ENCODE results near the gene ANKRD13D.
"Not testable (repeated sequence)": the region's sequence is repeated elsewhere in the genome, so short reads cannot be mapped to it uniquely, and the experiment has no call there.

ANKRD13D gene

DNA sequence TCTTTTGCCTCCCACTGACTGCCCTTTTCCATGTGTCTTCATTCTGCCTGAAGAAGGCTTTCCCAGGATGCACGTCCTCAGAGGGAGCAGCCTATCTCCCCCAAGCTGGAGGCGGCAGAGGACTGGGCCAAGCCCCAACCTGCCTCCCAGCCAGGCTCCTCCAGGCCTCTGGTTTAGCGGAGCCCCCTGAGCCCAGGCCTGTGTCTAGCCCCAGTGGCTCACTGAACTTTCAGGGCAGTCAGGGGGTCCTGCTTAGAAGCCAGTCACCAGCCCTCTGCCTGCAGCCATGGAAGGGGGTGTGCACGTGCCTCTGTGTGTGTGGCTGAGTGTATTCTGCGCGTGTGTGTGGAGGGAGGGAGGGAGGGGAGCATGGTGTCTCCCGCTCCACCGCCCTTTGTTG is 33.2 kb upstream of the ANKRD13D start:
- TF ChIP-seq ZFX (IDR thresholded peaks at IDR 0.05) = no peak
- TF ChIP-seq, protein P1, sequence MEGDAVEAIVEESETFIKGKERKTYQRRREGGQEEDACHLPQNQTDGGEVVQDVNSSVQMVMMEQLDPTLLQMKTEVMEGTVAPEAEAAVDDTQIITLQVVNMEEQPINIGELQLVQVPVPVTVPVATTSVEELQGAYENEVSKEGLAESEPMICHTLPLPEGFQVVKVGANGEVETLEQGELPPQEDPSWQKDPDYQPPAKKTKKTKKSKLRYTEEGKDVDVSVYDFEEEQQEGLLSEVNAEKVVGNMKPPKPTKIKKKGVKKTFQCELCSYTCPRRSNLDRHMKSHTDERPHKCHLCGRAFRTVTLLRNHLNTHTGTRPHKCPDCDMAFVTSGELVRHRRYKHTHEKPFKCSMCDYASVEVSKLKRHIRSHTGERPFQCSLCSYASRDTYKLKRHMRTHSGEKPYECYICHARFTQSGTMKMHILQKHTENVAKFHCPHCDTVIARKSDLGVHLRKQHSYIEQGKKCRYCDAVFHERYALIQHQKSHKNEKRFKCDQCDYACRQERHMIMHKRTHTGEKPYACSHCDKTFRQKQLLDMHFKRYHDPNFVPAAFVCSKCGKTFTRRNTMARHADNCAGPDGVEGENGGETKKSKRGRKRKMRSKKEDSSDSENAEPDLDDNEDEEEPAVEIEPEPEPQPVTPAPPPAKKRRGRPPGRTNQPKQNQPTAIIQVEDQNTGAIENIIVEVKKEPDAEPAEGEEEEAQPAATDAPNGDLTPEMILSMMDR (conservative IDR thresholded peaks at IDR 0.05) = no peak

DNA sequence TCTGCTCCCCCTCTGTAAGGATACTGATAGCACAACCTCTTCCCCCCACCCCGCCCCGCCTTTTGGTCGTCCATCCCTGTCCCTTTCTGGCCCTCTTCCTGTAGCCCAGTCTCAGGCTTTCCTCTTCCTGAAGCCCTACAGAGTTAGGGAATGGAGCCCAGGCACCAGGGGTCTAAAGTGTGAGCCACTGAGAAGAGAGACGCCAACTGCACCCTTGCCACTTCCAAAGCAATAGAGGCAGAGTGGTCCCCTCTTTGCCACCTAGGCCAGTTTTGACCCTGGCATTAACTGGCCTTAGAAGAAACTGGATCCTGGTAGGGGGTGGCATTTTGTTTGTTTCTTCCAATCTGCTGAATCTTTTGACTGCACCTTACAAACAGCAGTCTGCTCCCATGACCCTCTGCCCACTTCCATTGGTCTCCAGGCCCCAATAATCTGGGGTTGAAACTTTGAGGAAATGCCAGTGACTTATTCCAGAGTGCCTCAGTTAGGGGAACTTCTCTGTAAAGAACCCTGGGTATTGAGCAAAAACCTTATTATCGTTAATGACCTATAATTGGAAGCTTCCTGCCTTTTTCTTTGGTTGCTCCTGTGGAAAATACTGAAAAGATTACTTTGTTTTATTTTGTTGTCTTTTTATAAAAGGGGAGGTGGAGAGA is 32.5 kb upstream of the ANKRD13D start:
- TF ChIP-seq, protein P1 (conservative IDR thresholded peaks at IDR 0.05) = no peak
- TF ChIP-seq ZFX (IDR thresholded peaks at IDR 0.05) = no peak
- H3K27ac ChIP-seq = no peak overlapping the region

More for the DNA sequence above, 33.2 kb upstream of the ANKRD13D start:
- H3K27ac ChIP-seq = no peak overlapping the region

DNA sequence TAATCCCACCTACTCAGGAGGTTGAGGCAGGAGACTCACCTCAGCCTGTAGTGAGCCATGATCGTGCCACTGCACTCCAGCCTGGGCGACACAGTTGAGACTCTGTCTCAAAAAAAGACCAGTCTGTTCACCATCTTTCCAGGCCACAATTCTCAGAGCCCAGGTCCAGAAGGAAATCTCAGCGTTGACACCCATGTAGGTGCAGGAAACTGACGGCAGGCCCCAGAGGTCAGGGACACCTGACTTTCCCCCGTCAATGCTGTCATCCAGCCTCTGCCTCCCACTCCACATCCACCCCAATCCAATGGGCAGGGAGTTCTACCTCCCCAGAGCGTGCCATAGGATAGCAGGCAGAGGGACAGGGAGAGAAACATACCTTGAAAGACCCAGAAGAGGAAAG is 28.7 kb upstream of the ANKRD13D start:
- no peak overlapping the region for H3K27ac ChIP-seq
- no peak for TF ChIP-seq ZFX (IDR thresholded peaks at IDR 0.05)
- TF ChIP-seq, protein P1 (conservative IDR thresholded peaks at IDR 0.05) = no peak

DNA sequence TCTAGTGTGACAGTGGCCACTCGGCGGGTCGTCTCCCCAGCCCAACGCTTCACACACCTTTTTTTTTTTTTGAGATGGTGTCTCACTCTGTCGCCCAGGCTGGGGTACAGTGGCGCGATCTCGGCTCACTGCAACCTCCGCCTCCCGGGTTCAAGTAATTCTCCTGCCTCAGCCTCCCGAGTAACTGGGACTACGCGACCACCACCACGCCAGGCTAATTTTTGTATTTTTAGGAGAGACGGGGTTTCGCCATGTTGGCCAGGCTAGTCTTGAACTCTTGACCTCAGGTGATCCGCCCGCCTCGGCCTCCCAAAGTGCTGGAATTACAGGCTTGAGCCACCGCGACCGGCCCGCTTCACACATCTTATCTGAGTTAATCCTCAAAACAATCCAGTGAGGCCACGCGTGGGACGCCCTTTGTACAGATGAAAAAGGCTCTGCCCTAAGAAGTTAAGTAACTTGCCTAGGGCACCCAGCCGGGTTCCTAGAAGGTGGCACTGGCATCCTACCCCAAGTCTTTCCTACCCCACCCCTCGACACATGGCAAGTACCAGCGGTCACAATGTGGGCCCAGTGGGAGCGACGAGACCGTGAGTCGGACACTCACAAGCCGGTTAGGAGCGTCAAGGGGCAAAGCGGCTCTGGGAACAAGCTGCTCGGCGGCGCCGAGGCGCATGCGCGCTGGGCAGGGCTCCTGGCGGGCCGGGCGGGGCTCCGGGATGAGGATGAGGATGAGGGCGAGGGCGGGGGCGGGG is 28.0 kb upstream of the ANKRD13D start:
- not testable (repeated sequence) for H3K27ac ChIP-seq

DNA sequence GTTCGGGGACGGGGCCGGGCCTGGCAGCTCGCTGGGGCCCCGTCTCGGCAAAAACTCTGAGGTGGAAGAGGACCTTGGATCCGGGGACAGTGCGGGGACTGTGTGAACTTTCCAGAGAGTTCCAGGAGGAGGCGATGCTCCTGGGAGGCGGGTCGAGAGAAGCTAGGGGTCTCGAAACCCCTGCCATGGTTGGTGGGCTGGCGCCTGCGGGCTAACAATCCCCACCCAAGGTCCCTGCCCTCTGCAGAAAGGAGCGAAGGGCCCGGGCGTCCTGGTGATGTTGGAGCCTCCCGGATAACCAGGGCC is 27.5 kb upstream of the ANKRD13D start:
- no peak for TF ChIP-seq ZFX (IDR thresholded peaks at IDR 0.05)
- H3K27ac ChIP-seq = no peak overlapping the region

DNA sequence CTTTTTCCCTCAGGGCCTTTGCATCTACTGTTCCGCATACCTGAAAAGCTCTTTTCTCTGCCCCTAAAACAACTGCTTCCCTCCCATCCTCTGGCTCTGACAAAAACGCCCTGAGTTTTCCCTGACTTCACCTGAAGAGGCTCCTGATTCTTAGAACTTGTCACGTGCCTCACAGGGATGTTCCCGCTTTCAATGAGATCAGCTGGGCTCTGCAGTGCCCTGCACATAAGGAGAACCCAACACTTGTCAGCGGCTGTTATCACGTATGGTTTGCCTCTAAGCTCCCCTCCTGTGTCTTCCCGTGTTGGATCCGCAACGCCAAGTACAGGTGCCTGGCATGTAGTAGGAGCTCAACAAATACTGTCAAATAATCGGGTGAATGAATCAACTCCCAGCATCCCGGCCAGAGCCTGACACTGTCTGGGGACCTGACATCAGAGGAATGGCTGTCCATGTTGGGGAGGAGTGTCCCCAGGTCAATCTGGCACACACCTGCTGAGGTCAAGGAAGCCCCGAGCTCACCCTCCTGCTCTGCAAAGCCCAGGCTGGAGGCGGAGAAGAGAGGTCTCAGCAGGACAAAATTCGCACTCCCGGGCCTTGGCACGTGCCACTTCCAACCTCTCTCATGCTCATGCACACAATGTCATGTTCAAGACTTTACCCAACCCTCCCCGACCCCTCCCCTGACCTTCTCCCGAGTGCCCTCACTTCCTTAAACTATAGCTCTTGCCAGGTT is 27.0 kb upstream of the ANKRD13D start:
- no peak overlapping the region for H3K27ac ChIP-seq

DNA sequence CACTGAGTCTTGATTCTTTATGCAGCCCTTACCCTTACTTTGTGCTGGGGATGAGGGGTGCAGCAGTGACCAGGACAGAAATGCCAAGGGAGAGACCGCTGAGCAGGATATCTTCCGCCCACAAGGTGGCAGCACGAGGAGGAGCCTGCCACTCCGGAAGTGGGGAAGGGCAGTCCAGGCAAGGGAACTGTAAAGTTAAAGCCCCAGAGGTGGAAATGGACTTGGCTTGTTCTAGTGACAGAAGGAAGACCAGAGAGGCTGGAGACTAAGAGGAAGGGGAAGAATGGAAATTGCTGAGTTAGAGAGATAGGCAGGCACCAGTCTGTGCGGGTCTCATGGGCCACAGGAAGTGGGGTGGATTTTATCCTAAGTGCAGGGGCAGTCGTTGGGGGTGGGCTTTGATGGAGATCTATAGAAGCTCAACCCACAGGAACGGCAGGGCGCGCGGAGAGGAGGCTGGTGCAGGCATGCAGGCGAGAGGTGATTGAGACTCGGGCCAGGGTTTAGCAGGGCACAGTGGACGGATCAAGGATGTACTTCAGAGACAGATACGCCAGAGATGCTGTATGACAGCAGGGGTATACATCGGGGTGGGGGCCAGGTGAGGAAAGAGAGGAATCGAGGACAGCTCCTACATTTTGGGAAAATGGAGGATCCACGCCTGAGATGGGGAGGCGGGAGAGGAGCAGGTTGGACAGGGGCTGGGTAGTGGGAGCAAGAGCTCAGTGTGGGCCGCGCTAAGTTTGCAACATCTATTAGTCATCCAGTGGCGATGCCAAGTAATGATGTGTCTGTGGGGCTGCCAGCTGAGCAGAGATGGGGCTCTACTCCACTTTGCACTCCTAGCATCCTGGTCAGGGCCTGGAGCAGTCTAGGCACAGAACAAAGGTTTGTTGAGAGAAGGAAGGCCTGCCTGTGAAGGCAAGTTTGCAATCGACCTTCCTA is 26.1 kb upstream of the ANKRD13D start:
- no peak overlapping the region for H3K27ac ChIP-seq
- no peak for TF ChIP-seq ZFX (IDR thresholded peaks at IDR 0.05)
- TF ChIP-seq, protein P1 (conservative IDR thresholded peaks at IDR 0.05) = peak; percentile 96

More for the DNA sequence above, 27.0 kb upstream of the ANKRD13D start:
- TF ChIP-seq, protein P1 (conservative IDR thresholded peaks at IDR 0.05) = no peak
- TF ChIP-seq ZFX (IDR thresholded peaks at IDR 0.05) = no peak

Data from C4-2B (cell line).